Natural killer cell treated with Interleukin-12 subunit alpha and Interleukin-12 subunit beta and Interleukin-15 and Interleukin-18, amount 100 ng/mL, for 72 hours (primary cell): ENCODE results near the gene EFHD2. TPM values are rescaled to one million over a fixed set of nuclear protein-coding genes. Genes with fewer than 3 reads are reported as not detected.

Source experiments
- ATAC-seq, 2 donors: fragments of 150-1000 bp; cut with Tn5 transposase in 1 of 2; sonication (Bioruptor Pico), chemical (Tn5 transposase) in 1 of 2; 2 replicates each; pipeline ENCODE4 v1.10.0; 2021
- DNase-seq: peaks from one replicate; pipeline ENCODE4 v3.0.0; 2022; ENCODE audit warnings: low spot score
- H3K27ac Mint-ChIP-seq, 2 donors: 1 replicate in 1 of 2; 2 replicates in 1 of 2; pipeline ENCODE4 v1.8.0; 2022; ENCODE audit warnings: mixed read lengths in 2 of 2, mild to moderate bottlenecking in 1 of 2, moderate library complexity in 1 of 2
- H3K27me3 Mint-ChIP-seq, 2 donors: 1 replicate in 1 of 2; 2 replicates in 1 of 2; pipeline ENCODE4 v1.8.0; 2022; ENCODE audit warnings: mixed read lengths in 2 of 2
- H3K36me3 Mint-ChIP-seq: one replicate; pipeline ENCODE4 v1.8.0; 2022; ENCODE audit warnings: mixed read lengths
- H3K4me1 Mint-ChIP-seq, 2 donors: 1 replicate in 1 of 2; 2 replicates in 1 of 2; pipeline ENCODE4 v1.8.0; 2022; ENCODE audit warnings: low read depth in 2 of 2, mixed read lengths in 2 of 2, mild to moderate bottlenecking in 1 of 2
- H3K4me3 Mint-ChIP-seq: one replicate; pipeline ENCODE4 v1.8.0; 2022; ENCODE audit warnings: mixed read lengths
- H3K9me3 Mint-ChIP-seq: 2 replicates; pipeline ENCODE4 v1.8.0; 2022; ENCODE audit warnings: mixed read lengths
- total RNA-seq, 2 donors: library from RNA; stranded (reverse); gene quantifications; one replicate each; pipeline ENCODE4 v1.2.3, GENCODE V29; 2022

Gene EFHD2
- total RNA-seq, 2 donors from 2014 or later, result 164 to 185 TPM

GRCh38 chr1:15412175-15412800 is 2.6 kb downstream of the EFHD2 start:
- peak; percentile 73 to 74 for ATAC-seq
- no peaks in the 10 kb centered on the region for H3K36me3 Mint-ChIP-seq
- DNase-seq, result peak; percentile 80
- peak overlapping the region; percentile 96 for H3K4me3 Mint-ChIP-seq
- peaks cover 78 to 79% of the 10 kb centered on the region in 2 donors for H3K4me1 Mint-ChIP-seq
- no peaks in the 10 kb centered on the region for H3K27me3 Mint-ChIP-seq
- H3K27ac Mint-ChIP-seq, result peak overlapping the region; percentile 84 to 96
- H3K9me3 Mint-ChIP-seq, result no peaks in the 10 kb centered on the region

GRCh38 chr1:15412843-15413242 is 3.2 kb downstream of the EFHD2 start:
- H3K27me3 Mint-ChIP-seq, result no peaks in the 10 kb centered on the region
- no peaks in the 10 kb centered on the region for H3K36me3 Mint-ChIP-seq
- ATAC-seq (no peak), DNase-seq (no peak)
- H3K4me1 Mint-ChIP-seq, result peaks cover 78% of the 10 kb centered on the region in 2 donors
- H3K4me3 Mint-ChIP-seq, result peak overlapping the region; percentile 96
- no peaks in the 10 kb centered on the region for H3K9me3 Mint-ChIP-seq
- peak overlapping the region; percentile 84 to 96 for H3K27ac Mint-ChIP-seq

- Mint-ChIP-seq H3K4me3 (peak overlapping the region; percentile 96), H3K27ac (peak overlapping the region; percentile 84 to 96), H3K9me3 (no peaks in the 10 kb centered on the region), H3K4me1 (peaks cover 75 to 76% of the 10 kb centered on the region in 2 donors), H3K36me3 (no peaks in the 10 kb centered on the region), H3K27me3 (no peaks in the 10 kb centered on the region)
- ATAC-seq (no peak), DNase-seq (peak; percentile 50)
Measured at GRCh38 chr1:15413563-15414444, 4.1 kb downstream of the EFHD2 start.

- Mint-ChIP-seq H3K27me3 (no peaks in the 10 kb centered on the region), H3K36me3 (no peaks in the 10 kb centered on the region), H3K27ac (peak overlapping the region; percentile 84 to 96), H3K9me3 (no peaks in the 10 kb centered on the region), H3K4me3 (peak overlapping the region; percentile 96), H3K4me1 (peaks cover 71 to 72% of the 10 kb centered on the region in 2 donors)
- ATAC-seq, result no peak
- DNase-seq, result no peak
Measured at GRCh38 chr1:15414445-15414983, 4.8 kb downstream of the EFHD2 start.

- Mint-ChIP-seq H3K27me3 (no peaks in the 10 kb centered on the region), H3K9me3 (no peaks in the 10 kb centered on the region), H3K36me3 (no peaks in the 10 kb centered on the region), H3K27ac (peak overlapping the region; percentile 84 to 96), H3K4me3 (peak overlapping the region; percentile 96), H3K4me1 (peaks cover 74 to 81% of the 10 kb centered on the region in 2 donors)
- ATAC-seq, result peak; percentile 83 to 84
- DNase-seq, result peak; percentile 86
Measured at GRCh38 chr1:15417059-15417934, 7.6 kb downstream of the EFHD2 start.

GRCh38 chr1:15418806-15419515 is 9.3 kb downstream of the EFHD2 start:
- peak overlapping the region; percentile 46 for H3K4me3 Mint-ChIP-seq
- ATAC-seq (no peak), DNase-seq (peak; percentile 56)
- H3K4me1 Mint-ChIP-seq, result peaks cover 61 to 70% of the 10 kb centered on the region in 2 donors
- no peaks in the 10 kb centered on the region for H3K27me3 Mint-ChIP-seq
- H3K27ac Mint-ChIP-seq, result peak overlapping the region; percentile 84 to 96
- no peaks in the 10 kb centered on the region for H3K36me3 Mint-ChIP-seq
- no peaks in the 10 kb centered on the region for H3K9me3 Mint-ChIP-seq

GRCh38 chr1:15420853-15421465 is 11.3 kb downstream of the EFHD2 start:
- DNase-seq (no peak), ATAC-seq (no peak)
- H3K9me3 Mint-ChIP-seq, result no peaks in the 10 kb centered on the region
- peak overlapping the region; percentile 89 to 96 for H3K27ac Mint-ChIP-seq
- H3K4me3 Mint-ChIP-seq, result peak overlapping the region; percentile 73
- no peaks in the 10 kb centered on the region for H3K27me3 Mint-ChIP-seq
- peaks cover 54 to 62% of the 10 kb centered on the region in 2 donors for H3K4me1 Mint-ChIP-seq
- no peaks in the 10 kb centered on the region for H3K36me3 Mint-ChIP-seq

- DNase-seq (no peak), ATAC-seq (no peak)
- Mint-ChIP-seq H3K36me3 (no peaks in the 10 kb centered on the region), H3K27me3 (no peaks in the 10 kb centered on the region), H3K27ac (peak overlapping the region; percentile 86 to 95), H3K4me3 (no peak overlapping the region), H3K4me1 (peaks cover 47 to 51% of the 10 kb centered on the region in 2 donors), H3K9me3 (no peaks in the 10 kb centered on the region)
Measured at GRCh38 chr1:15422871-15423270, 13.2 kb downstream of the EFHD2 start.

GRCh38 chr1:15423355-15424077 is 13.8 kb downstream of the EFHD2 start:
- Mint-ChIP-seq H3K27ac (peak overlapping the region; percentile 86 to 95), H3K36me3 (no peaks in the 10 kb centered on the region), H3K9me3 (no peaks in the 10 kb centered on the region), H3K27me3 (no peaks in the 10 kb centered on the region), H3K4me1 (peaks cover 46 to 47% of the 10 kb centered on the region in 2 donors), H3K4me3 (no peak overlapping the region)
- ATAC-seq, result no peak
- no peak for DNase-seq

- DNase-seq (no peak), ATAC-seq (no peak)
- no peaks in the 10 kb centered on the region for H3K27me3 Mint-ChIP-seq
- no peaks in the 10 kb centered on the region for H3K9me3 Mint-ChIP-seq
- H3K27ac Mint-ChIP-seq, result peak overlapping the region; percentile 86 to 95
- H3K36me3 Mint-ChIP-seq, result no peaks in the 10 kb centered on the region
- H3K4me1 Mint-ChIP-seq, result peaks cover 42 to 44% of the 10 kb centered on the region in 2 donors
- peak overlapping the region; percentile 47 for H3K4me3 Mint-ChIP-seq
Measured at GRCh38 chr1:15424146-15424667, 14.5 kb downstream of the EFHD2 start.

GRCh38 chr1:15424981-15425380 is 15.3 kb downstream of the EFHD2 start:
- Mint-ChIP-seq H3K9me3 (no peaks in the 10 kb centered on the region), H3K27ac (peak overlapping the region; percentile 86 to 95)

GRCh38 chr1:15425521-15425920 is 15.8 kb downstream of the EFHD2 start:
- H3K4me1 Mint-ChIP-seq, result peaks cover 45% of the 10 kb centered on the region in 2 donors
- no peaks in the 10 kb centered on the region for H3K27me3 Mint-ChIP-seq
- no peaks in the 10 kb centered on the region for H3K9me3 Mint-ChIP-seq
- peak overlapping the region; percentile 86 to 95 for H3K27ac Mint-ChIP-seq
- H3K36me3 Mint-ChIP-seq, result no peaks in the 10 kb centered on the region
- ATAC-seq (no peak), DNase-seq (no peak)
- H3K4me3 Mint-ChIP-seq, result no peak overlapping the region

More at GRCh38 chr1:15424981-15425380, 15.3 kb downstream of the EFHD2 start:
- H3K27me3 Mint-ChIP-seq, result no peaks in the 10 kb centered on the region
- peaks cover 42 to 43% of the 10 kb centered on the region in 2 donors for H3K4me1 Mint-ChIP-seq
- DNase-seq, result no peak
- no peak for ATAC-seq
- peak overlapping the region; percentile 47 for H3K4me3 Mint-ChIP-seq
- H3K36me3 Mint-ChIP-seq, result no peaks in the 10 kb centered on the region
